Loucy (cell line): ENCODE measurements around the gene PLCH1.

Source experiments
- H2AFZ ChIP-seq: fragments of 200-600 bp; sonication (generic); 2 replicates; pipeline ENCODE4 v1.6.0; 2016; ENCODE audit warnings: antibody characterized with exemption, mild to moderate bottlenecking, low read length, moderate library complexity
- H3F3A ChIP-seq: fragments of 200-600 bp; 2 replicates; pipeline ENCODE4 v1.6.0; 2016; ENCODE audit warnings: antibody characterized with exemption, low read depth, mild to moderate bottlenecking
- H3K27me3 ChIP-seq: fragments of 200-600 bp; sonication (generic); 2 replicates; pipeline ENCODE4 v1.6.1; 2014; ENCODE audit warnings: low read length, mild to moderate bottlenecking; ENCODE audit not compliant: insufficient read depth, poor library complexity, severe bottlenecking
- H3K36me3 ChIP-seq: fragments of 200-600 bp; sonication (generic); 2 replicates; pipeline ENCODE4 v1.6.1; 2016; ENCODE audit warnings: low read length; ENCODE audit not compliant: insufficient read depth
- H3K4me1 ChIP-seq: fragments of 200-600 bp; sonication (generic); 2 replicates; pipeline ENCODE4 v1.5.1; 2014; ENCODE audit warnings: low read length, mild to moderate bottlenecking; ENCODE audit not compliant: insufficient read depth, poor library complexity, severe bottlenecking
- H3K4me2 ChIP-seq: fragments of 200-600 bp; sonication (generic); 2 replicates; pipeline ENCODE4 v1.6.0; 2014; ENCODE audit warnings: antibody characterized with exemption, low read length, low read depth, mild to moderate bottlenecking; ENCODE audit not compliant: poor library complexity, severe bottlenecking
- H3K4me3 ChIP-seq: fragments of 200-600 bp; sonication (generic); 2 replicates; pipeline ENCODE4 v1.5.1; 2014; ENCODE audit warnings: low read length, mild to moderate bottlenecking, mixed read lengths; ENCODE audit not compliant: poor library complexity, severe bottlenecking
- H3K79me2 ChIP-seq: fragments of 200-600 bp; sonication (generic); 2 replicates; pipeline ENCODE4 v1.6.1; 2014; ENCODE audit warnings: low read length; ENCODE audit not compliant: insufficient read depth
- H3K9ac ChIP-seq: fragments of 200-600 bp; sonication (generic); 2 replicates; pipeline ENCODE4 v1.6.0; 2014; ENCODE audit warnings: mild to moderate bottlenecking, low read depth, low read length, moderate library complexity; ENCODE audit not compliant: poor library complexity, severe bottlenecking
- H3K9me2 ChIP-seq: fragments of 200-600 bp; sonication (generic); replicated peaks from 2 replicates; pipeline ENCODE4 v1.6.1; 2016; ENCODE audit warnings: low read depth, low read length, mixed read lengths
- H3K9me3 ChIP-seq: fragments of 200-600 bp; sonication (generic); 2 replicates; pipeline ENCODE4 v1.6.1; 2014; ENCODE audit warnings: mild to moderate bottlenecking, antibody characterized with exemption, low read length, low read depth; ENCODE audit not compliant: insufficient read depth
- H4K20me1 ChIP-seq: fragments of 200-600 bp; sonication (generic); 2 replicates; pipeline ENCODE4 v1.6.0; 2014; ENCODE audit warnings: antibody characterized with exemption, low read length, mild to moderate bottlenecking; ENCODE audit not compliant: insufficient read depth, poor library complexity, severe bottlenecking
- CTCF ChIP-seq: fragments of 200-600 bp; sonication (generic); conservative IDR thresholded peaks from 2 replicates; pipeline ENCODE4 v1.5.1; 2014; ENCODE audit warnings: mild to moderate bottlenecking, antibody characterized with exemption, low read length
- EZH2phosphoT487 ChIP-seq: fragments of 200-600 bp; IDR thresholded peaks from 2 replicates; pipeline ENCODE4 v1.6.1; 2018; ENCODE audit warnings: antibody characterized with exemption, mild to moderate bottlenecking, moderate library complexity, borderline replicate concordance

The PLCH1 gene

GRCh38 chr3:155743606-155744005 lies 1.3 kb downstream of the PLCH1 start:
- H4K20me1 ChIP-seq, result no peaks in the 10 kb centered on the region
- no peaks in the 10 kb centered on the region for H3K9me3 ChIP-seq
- H3K27me3 ChIP-seq, result peaks cover 38% of the 10 kb centered on the region
- H3F3A ChIP-seq, result no peaks in the 10 kb centered on the region
- peak overlapping the region; percentile 86 for H3K4me2 ChIP-seq
- H3K4me3 ChIP-seq, result peak overlapping the region; percentile 86
- H2AFZ ChIP-seq, result peak overlapping the region; percentile 96
- no peaks in the 10 kb centered on the region for H3K79me2 ChIP-seq
- no peaks in the 10 kb centered on the region for H3K36me3 ChIP-seq
- H3K9me2 ChIP-seq, result no peaks in the 10 kb centered on the region
- peak overlapping the region; percentile 62 for H3K9ac ChIP-seq
- peaks cover 17% of the 10 kb centered on the region for H3K4me1 ChIP-seq
- TF ChIP-seq EZH2phosphoT487 (no peak), CTCF (no peak)

- H3K4me1 ChIP-seq, result peaks cover 17% of the 10 kb centered on the region
- H4K20me1 ChIP-seq, result no peaks in the 10 kb centered on the region
- TF ChIP-seq EZH2phosphoT487 (no peak), CTCF (no peak)
- no peaks in the 10 kb centered on the region for H3F3A ChIP-seq
- no peak overlapping the region for H3K4me3 ChIP-seq
- H3K9me3 ChIP-seq, result no peaks in the 10 kb centered on the region
- H3K9ac ChIP-seq, result no peak overlapping the region
- no peak overlapping the region for H3K4me2 ChIP-seq
- peaks cover 38% of the 10 kb centered on the region for H3K27me3 ChIP-seq
- no peaks in the 10 kb centered on the region for H3K36me3 ChIP-seq
- no peaks in the 10 kb centered on the region for H3K9me2 ChIP-seq
- H3K79me2 ChIP-seq, result no peaks in the 10 kb centered on the region
- H2AFZ ChIP-seq, result no peak overlapping the region
These were observed 2.4 kb downstream of the PLCH1 start for GRCh38 chr3:155742349-155742965.

GRCh38 chr3:155741603-155742002 lies 3.3 kb downstream of the PLCH1 start:
- peaks cover 38% of the 10 kb centered on the region for H3K27me3 ChIP-seq
- H3K79me2 ChIP-seq, result no peaks in the 10 kb centered on the region
- H3K9me3 ChIP-seq, result no peaks in the 10 kb centered on the region
- no peak overlapping the region for H3K4me2 ChIP-seq
- TF ChIP-seq EZH2phosphoT487, result no peak
- no peak for TF ChIP-seq CTCF
- no peaks in the 10 kb centered on the region for H3K9me2 ChIP-seq
- no peak overlapping the region for H3K4me3 ChIP-seq
- H4K20me1 ChIP-seq, result no peaks in the 10 kb centered on the region
- H2AFZ ChIP-seq, result no peak overlapping the region
- no peaks in the 10 kb centered on the region for H3K36me3 ChIP-seq
- no peak overlapping the region for H3K9ac ChIP-seq
- peaks cover 17% of the 10 kb centered on the region for H3K4me1 ChIP-seq
- H3F3A ChIP-seq, result no peaks in the 10 kb centered on the region
